K562 (cell line): ENCODE data around the gene NLRP6. TPM values are rescaled to one million over a fixed set of nuclear protein-coding genes. Genes with fewer than 3 reads are reported as not detected.

Experiments
- ATAC-seq: fragments of 200-7000 bp; cut with Tn5 transposase; 3 replicates; pipeline ENCODE4 v1.9.1; 2020; ENCODE audit warnings: moderate library complexity
- BruUV-seq: library from RNA; stranded (reverse); fragments of 400-500 nt; replicated peaks from 2 replicates; lab custom pipeline; 2021; lab: Mats Ljungman, UMichigan
- CTCF ChIA-PET: fragments of 300-600 bp; formaldehyde crosslinking; extraction: SDS; loops from one replicate; lab custom pipeline; 2021; ENCODE audit warnings: low intra/inter-chr PET ratio; lab: Yijun Ruan, JAX
- POLR2A ChIA-PET: fragments of 300-600, 350-650 bp; sonication (Branson Sonifier 250); formaldehyde crosslinking; extraction: SDS; loops from one replicate; lab custom pipeline; 2021; ENCODE audit warnings: antibody characterized with exemption, inconsistent platforms; lab: Yijun Ruan, JAX
- DNase-seq, 4 experiments: peaks; one replicate each; pipeline versions ENCODE4 v3.0.0 to v3.0.0-alpha.2; 2011 to 2018; ENCODE audit warnings: low spot score in 3 of 4, mixed read lengths in 3 of 4; ENCODE audit errors: extremely low read depth in 1 of 4
- FAIRE-seq: peaks from 2 replicates; lab custom pipeline; 2011; peaks lifted over from hg19 to GRCh38; lab: Jason Lieb, UNC
- H2AFZ ChIP-seq: 2 replicates; pipeline ENCODE4 v1.6.0; 2011; ENCODE audit warnings: low read depth, low read length, control low read depth, inconsistent platforms
- H3K27ac ChIP-seq: fragments of 200-600 bp; 3 replicates; pipeline ENCODE4 v1.8.0; 2011; ENCODE audit warnings: low read depth, mild to moderate bottlenecking, control low read depth, inconsistent platforms, low read length, moderate library complexity, mixed read lengths; ENCODE audit errors: extremely low read depth
- H3K27me3 ChIP-seq, 2 experiments: fragments of 300-600 bp in 1 of 2; 2 replicates in 1 of 2; 3 replicates in 1 of 2; pipeline versions ENCODE4 v1.6.0 to v1.8.0; 2011; ENCODE audit warnings: inconsistent platforms in 2 of 2, low read length in 2 of 2, mild to moderate bottlenecking in 1 of 2, mixed read lengths in 1 of 2, moderate library complexity in 1 of 2; ENCODE audit not compliant: control insufficient read depth in 2 of 2, insufficient read depth in 2 of 2
- H3K36me3 ChIP-seq: fragments of 300-600 bp; 3 replicates; pipeline ENCODE4 v1.8.0; 2011; ENCODE audit warnings: mild to moderate bottlenecking, low read length, inconsistent platforms; ENCODE audit not compliant: control insufficient read depth, insufficient read depth
- H3K4me1 ChIP-seq, 2 experiments: fragments of 200-600 bp in 1 of 2; replicated peaks in 1 of 2; 2 replicates in 1 of 2; 3 replicates in 1 of 2; pipeline versions ENCODE4 v1.5.1 to v1.8.0; 2011; ENCODE audit warnings: inconsistent platforms in 2 of 2, low read length in 2 of 2, mild to moderate bottlenecking in 1 of 2, mixed read lengths in 1 of 2, moderate library complexity in 1 of 2; ENCODE audit not compliant: control insufficient read depth in 2 of 2, insufficient read depth in 2 of 2
- H3K4me2 ChIP-seq: 2 replicates; pipeline ENCODE4 v1.6.1; 2011; ENCODE audit warnings: low read length, control low read depth, inconsistent platforms, mixed read lengths; ENCODE audit not compliant: insufficient read depth
- H3K4me3 ChIP-seq: fragments of 200-600 bp; sonication (generic), shearing (Covaris generic); 2 replicates; pipeline ENCODE4 v1.5.1; 2016; ENCODE audit warnings: control low read depth, inconsistent platforms
- H3K79me2 ChIP-seq: fragments of 200-600 bp; 3 replicates; pipeline ENCODE4 v1.8.0; 2011; ENCODE audit warnings: low read length, inconsistent platforms; ENCODE audit not compliant: control insufficient read depth, insufficient read depth
- H3K9ac ChIP-seq, 2 experiments: 2 replicates each; pipeline versions ENCODE4 v1.6.0 to v1.6.1; 2011; ENCODE audit warnings: low read depth in 2 of 2, low read length in 2 of 2, control low read depth in 1 of 2, inconsistent platforms in 1 of 2, mild to moderate bottlenecking in 1 of 2, mixed read lengths in 1 of 2; ENCODE audit not compliant: insufficient read depth in 1 of 2
- H3K9me1 ChIP-seq: one replicate; pipeline ENCODE4 v1.6.0; 2011; ENCODE audit warnings: inconsistent platforms, mild to moderate bottlenecking, low read length, moderate library complexity; ENCODE audit not compliant: control insufficient read depth, insufficient read depth
- H3K9me3 ChIP-seq: replicated peaks from 2 replicates; pipeline ENCODE4 v1.5.1; 2011; ENCODE audit warnings: low read depth, low read length, inconsistent platforms; ENCODE audit not compliant: control insufficient read depth, insufficient read depth
- H4K20me1 ChIP-seq: replicated peaks from 2 replicates; pipeline ENCODE4 v1.6.1; 2011; ENCODE audit warnings: low read length, inconsistent platforms, mixed read lengths; ENCODE audit not compliant: control insufficient read depth, insufficient read depth
- BDP1 ChIP-seq: IDR thresholded peaks from 3 replicates; pipeline ENCODE4 v1.6.1; 2011; ENCODE audit not compliant: insufficient read length, insufficient read depth
- CBX2 ChIP-seq: fragments of 200-600 bp; sonication (generic); IDR thresholded peaks from one replicate; pipeline ENCODE4 v1.6.1; 2012; ENCODE audit warnings: mild to moderate bottlenecking, low read length, inconsistent platforms; ENCODE audit not compliant: insufficient read depth, poor library complexity, severe bottlenecking
- KLF6 ChIP-seq: fragments of 250-450 bp; sonication (Bioruptor Pico); IDR thresholded peaks from 2 replicates; pipeline ENCODE4 v1.4.0; 2020; ENCODE audit warnings: mild to moderate bottlenecking, moderate library complexity, borderline replicate concordance
- POLR2AphosphoS2 ChIP-seq: IDR thresholded peaks from 2 replicates; pipeline ENCODE4 v1.6.1; 2012; ENCODE audit warnings: low read length, improper control_type of control experiment
- ZBTB33 ChIP-seq: sonication (generic); formaldehyde crosslinking; IDR thresholded peaks from 2 replicates; pipeline ENCODE4 v1.8.1; 2023; ENCODE audit warnings: mild to moderate bottlenecking, missing genetic modification reagents
- ZBTB7A ChIP-seq: IDR thresholded peaks from 2 replicates; pipeline ENCODE4 v1.6.1; 2011; ENCODE audit warnings: low read depth, mild to moderate bottlenecking, low read length, moderate library complexity, borderline replicate concordance; ENCODE audit not compliant: control insufficient read depth
- ZNF408 ChIP-seq: fragments of 250-450 bp; sonication (Bioruptor Pico); IDR thresholded peaks from 2 replicates; pipeline ENCODE4 v1.4.0; 2020; ENCODE audit warnings: low read depth, mild to moderate bottlenecking, moderate library complexity
- WGBS: fragments of 100-300 bp; shearing (Covaris generic); methylation state at CpG from one replicate; pipeline ENCODE4 v1.1.6; 2016; ENCODE audit warnings: low coverage, mixed read lengths; ENCODE audit not compliant: insufficient coverage; ENCODE audit errors: missing lambda C conversion rate; 5-methylcytosine and 5-hydroxymethylcytosine counted together
- in situ Hi-C: fragments of 300-500 bp; cut with MboI; formaldehyde crosslinking; loops from 4 replicates; pipeline ENCODE4 v1.15.0; 2018; ENCODE audit warnings: inconsistent platforms, mixed read lengths
- intact Hi-C: fragments of 100-400 bp; cut with micrococcal nuclease; formaldehyde crosslinking; loops from 2 replicates; pipeline ENCODE4 v1.14.2; 2022
- polyA plus RNA-seq, 8 experiments: library from polyadenylated mRNA; depleted of rRNA in 4 of 8; stranded (reverse) in 5 of 8; unstranded in 3 of 8; fragments of >200 nt; fragmentation: Nextera tagmentation in 2 of 8; fragmentation: Illumina TruSeq in 1 of 8; extraction: Ambion mirVana in 2 of 8; extraction: Trizol in 1 of 8; gene quantifications; 2 replicates each; pipeline versions ENCODE4 v1.2.1 to v1.2.3, GENCODE V29; 2011 to 2014; ENCODE audit warnings: inconsistent platforms in 1 of 8, missing spikeins in 1 of 8
- total RNA-seq, 7 experiments: library from RNA; depleted of rRNA in 6 of 7; stranded (reverse); fragments of >200 nt in 6 of 7; fragmentation: Illumina TruSeq in 2 of 7; extraction: Trizol in 2 of 7; gene quantifications; 2 replicates each; pipeline versions ENCODE4 v1.2.1 to v1.2.3, GENCODE V29; 2011 to 2021; ENCODE audit warnings: low replicate concordance in 1 of 7
- TF ChIP-seq, protein P1 (sequence below), 2 experiments: fragments of 450-650 bp in 1 of 2; sonication (generic) in 1 of 2; formaldehyde crosslinking in 1 of 2; IDR thresholded peaks; 2 replicates each; pipeline versions ENCODE4 v1.7.1 to v1.9.0; 2016 to 2022; ENCODE audit warnings: inconsistent platforms in 1 of 2, mild to moderate bottlenecking in 1 of 2, missing genetic modification reagents in 1 of 2

The NLRP6 gene
- total and polyA plus RNA-seq, 9 of the 15 experiments (the other 6 are each of a cell fraction or from before 2014, with no cell fraction given), result 0.03 to 0.18 (median 0.15) TPM; not detected in 5

GRCh38 chr11:299081-299891, 21.1 kb downstream of the NLRP6 start, which contains the start of gene IFITM5:
TSS of gene IFITM5 (minus strand) at chr11:299526. CDS start at chr11:299490, 36 bp downstream.
- Histone ChIP-seq H3K4me2 (no peak within 1 kb of the TSS), H4K20me1 (no peaks in the 10 kb centered on the region), H3K79me2 (no peaks in the 10 kb centered on the region), H3K27ac (peak within 1 kb of the TSS; percentile 69; the same call in 1 of the 3 replicates), H3K9me1 (no peaks in the 10 kb centered on the region), H3K4me3 (no peak within 1 kb of the TSS), H3K36me3 (peaks cover 16% of the 10 kb centered on the region; the same call in 1 of the 3 replicates), H2AFZ (peak within 1 kb of the TSS; percentile 36; the same call in 1 of the 2 replicates), H3K4me1 (peaks cover 19 to 63% of the 10 kb centered on the region in 2 experiments), H3K27me3 (no peaks in the 10 kb centered on the region), H3K9ac (peak within 1 kb of the TSS; percentile 42 to 81; a peak in 3 of 4 replicates), H3K9me3 (no peaks in the 10 kb centered on the region; the same call in 1 of the 2 replicates)
- no peak for ATAC-seq
- DNase-seq, result no peak
- no TSS peak for BruUV-seq
- intact Hi-C loops, result no loop called here
- WGBS, result 71% methylated on average over 13 of the region's 40 CpGs
- no peak for FAIRE-seq
- in situ Hi-C loops, result no loop called here
- POLR2A ChIA-PET, result interaction anchor here (0.6 to 1.6 kb wide), 3 partner anchors 16 to 92 kb away, joined by 3 to 4 read pairs (median 3); partner anchors contain the start of genes BET1L and RIC8A
- CTCF ChIA-PET, result no interaction called here
- TF ChIP-seq ZBTB33 (CRISPR knock-in tag), result peak; percentile 47; the same call in 1 of the 2 replicates
- TF ChIP-seq BDP1, result no peak
- TF ChIP-seq ZBTB7A, result peak; percentile 20; the same call in 1 of the 2 replicates
- no peak for TF ChIP-seq CBX2
- TF ChIP-seq POLR2AphosphoS2, result 0 out of 2 replicates have a peak, but pooled peaks have one; percentile 6
- TF ChIP-seq ZNF408, result no peak
- TF ChIP-seq, protein P1, sequence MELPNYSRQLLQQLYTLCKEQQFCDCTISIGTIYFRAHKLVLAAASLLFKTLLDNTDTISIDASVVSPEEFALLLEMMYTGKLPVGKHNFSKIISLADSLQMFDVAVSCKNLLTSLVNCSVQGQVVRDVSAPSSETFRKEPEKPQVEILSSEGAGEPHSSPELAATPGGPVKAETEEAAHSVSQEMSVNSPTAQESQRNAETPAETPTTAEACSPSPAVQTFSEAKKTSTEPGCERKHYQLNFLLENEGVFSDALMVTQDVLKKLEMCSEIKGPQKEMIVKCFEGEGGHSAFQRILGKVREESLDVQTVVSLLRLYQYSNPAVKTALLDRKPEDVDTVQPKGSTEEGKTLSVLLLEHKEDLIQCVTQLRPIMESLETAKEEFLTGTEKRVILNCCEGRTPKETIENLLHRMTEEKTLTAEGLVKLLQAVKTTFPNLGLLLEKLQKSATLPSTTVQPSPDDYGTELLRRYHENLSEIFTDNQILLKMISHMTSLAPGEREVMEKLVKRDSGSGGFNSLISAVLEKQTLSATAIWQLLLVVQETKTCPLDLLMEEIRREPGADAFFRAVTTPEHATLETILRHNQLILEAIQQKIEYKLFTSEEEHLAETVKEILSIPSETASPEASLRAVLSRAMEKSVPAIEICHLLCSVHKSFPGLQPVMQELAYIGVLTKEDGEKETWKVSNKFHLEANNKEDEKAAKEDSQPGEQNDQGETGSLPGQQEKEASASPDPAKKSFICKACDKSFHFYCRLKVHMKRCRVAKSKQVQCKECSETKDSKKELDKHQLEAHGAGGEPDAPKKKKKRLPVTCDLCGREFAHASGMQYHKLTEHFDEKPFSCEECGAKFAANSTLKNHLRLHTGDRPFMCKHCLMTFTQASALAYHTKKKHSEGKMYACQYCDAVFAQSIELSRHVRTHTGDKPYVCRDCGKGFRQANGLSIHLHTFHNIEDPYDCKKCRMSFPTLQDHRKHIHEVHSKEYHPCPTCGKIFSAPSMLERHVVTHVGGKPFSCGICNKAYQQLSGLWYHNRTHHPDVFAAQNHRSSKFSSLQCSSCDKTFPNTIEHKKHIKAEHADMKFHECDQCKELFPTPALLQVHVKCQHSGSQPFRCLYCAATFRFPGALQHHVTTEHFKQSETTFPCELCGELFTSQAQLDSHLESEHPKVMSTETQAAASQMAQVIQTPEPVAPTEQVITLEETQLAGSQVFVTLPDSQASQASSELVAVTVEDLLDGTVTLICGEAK (IDR thresholded peaks at IDR 0.05), result no peak
- TF ChIP-seq, protein P1 (CRISPR knock-in tag; IDR thresholded peaks at IDR 0.05), result no peak
- no peak for TF ChIP-seq KLF6
